ENCODE measurements around the gene TRPC1. TPM values are rescaled to one million over a fixed set of nuclear protein-coding genes. Genes with fewer than 3 reads are reported as not detected.

TRPC1 gene
- total RNA-seq, 4 donors from 2014 or later, result 20.5 to 120 (median 53.9) TPM

DNA sequence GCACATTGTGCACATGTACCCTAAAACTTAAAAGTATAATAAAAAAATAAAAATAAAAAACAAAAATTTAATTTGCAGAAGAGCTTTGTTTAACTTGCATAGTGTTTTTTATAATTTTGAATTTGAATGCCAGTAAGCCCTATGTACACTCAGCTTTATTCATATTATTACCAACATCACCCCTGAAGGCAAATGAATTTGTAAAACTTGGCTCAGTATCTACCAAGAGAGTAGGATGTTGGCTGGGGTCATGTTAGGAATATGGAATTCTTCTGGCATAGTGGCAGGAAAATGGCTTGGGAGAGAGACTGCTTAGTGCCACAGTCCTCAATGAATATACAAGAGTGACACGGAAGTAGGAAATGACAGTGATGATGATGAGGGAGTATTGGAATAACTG, 30.7 kb downstream of the TRPC1 start:
- no peak overlapping the region for H3K4me3 ChIP-seq
- no peaks in the 10 kb centered on the region for H3K4me1 ChIP-seq
- intact Hi-C loops (cut with DNase I; ENCODE audit: low total_unique reads), result no loop called here
- H3K27me3 ChIP-seq, result no peaks in the 10 kb centered on the region
- H3K27ac ChIP-seq, result no peak overlapping the region
- H3K9me3 ChIP-seq, result no peaks in the 10 kb centered on the region
- H3K36me3 ChIP-seq, result no peaks in the 10 kb centered on the region
- no peak for TF ChIP-seq CTCF (IDR thresholded peaks at IDR 0.05)
- no peak for TF ChIP-seq POLR2A (IDR thresholded peaks at IDR 0.05)
- DNase-seq, result no peak

DNA sequence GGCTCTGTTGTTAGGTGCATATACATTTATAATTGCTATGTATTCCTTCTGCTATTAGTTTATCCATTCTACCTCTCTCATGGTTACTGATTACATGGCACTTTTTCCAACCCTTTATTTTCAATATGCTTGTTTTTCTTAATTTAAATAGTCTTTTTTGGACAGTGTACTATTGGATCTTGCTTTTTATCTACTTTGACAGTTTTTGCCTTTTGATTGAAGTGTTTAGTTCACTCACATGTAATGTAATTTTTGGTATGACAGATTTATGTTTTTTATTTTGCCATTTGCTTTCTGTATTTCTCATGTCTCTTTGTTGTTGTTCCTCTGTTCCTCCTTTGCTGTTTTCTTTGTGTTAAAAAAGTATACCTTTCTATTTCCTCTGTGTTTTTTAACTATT, 44.5 kb downstream of the TRPC1 start:
- H3K4me3 ChIP-seq, result no peak overlapping the region
- TF ChIP-seq POLR2A (IDR thresholded peaks at IDR 0.05) (no peak), CTCF (IDR thresholded peaks at IDR 0.05) (no peak)
- H3K4me1 ChIP-seq, result no peaks in the 10 kb centered on the region
- no peak overlapping the region for H3K27ac ChIP-seq
- H3K9me3 ChIP-seq, result peaks cover 0 to 4% of the 10 kb centered on the region in 2 donors
- no peak for DNase-seq
- no peaks in the 10 kb centered on the region for H3K27me3 ChIP-seq
- H3K36me3 ChIP-seq, result no peaks in the 10 kb centered on the region
- intact Hi-C loops (cut with DNase I; ENCODE audit: low total_unique reads), result no loop called here

GRCh38 chr3:142777927-142778326, 54.1 kb downstream of the TRPC1 start:
- Histone ChIP-seq H3K4me3 (no peak overlapping the region), H3K27me3 (no peaks in the 10 kb centered on the region), H3K9me3 (no peaks in the 10 kb centered on the region), H3K27ac (no peak overlapping the region), H3K36me3 (no peaks in the 10 kb centered on the region), H3K4me1 (no peaks in the 10 kb centered on the region)
- no peak for TF ChIP-seq CTCF (IDR thresholded peaks at IDR 0.05)
- TF ChIP-seq POLR2A (IDR thresholded peaks at IDR 0.05), result no peak
- DNase-seq, result no peak
- intact Hi-C loops (cut with DNase I; ENCODE audit: low total_unique reads), result no loop called here

- H3K4me1 ChIP-seq, result no peaks in the 10 kb centered on the region
- H3K27ac ChIP-seq, result no peak overlapping the region
- no peak for DNase-seq
- H3K27me3 ChIP-seq, result no peaks in the 10 kb centered on the region
- H3K4me3 ChIP-seq, result no peak overlapping the region
- H3K36me3 ChIP-seq, result no peaks in the 10 kb centered on the region
- H3K9me3 ChIP-seq, result no peaks in the 10 kb centered on the region
- no peak for TF ChIP-seq CTCF (IDR thresholded peaks at IDR 0.05)
- TF ChIP-seq POLR2A (IDR thresholded peaks at IDR 0.05), result no peak
- intact Hi-C loops (cut with DNase I; ENCODE audit: low total_unique reads), result no loop called here
These were observed 54.7 kb downstream of the TRPC1 start for GRCh38 chr3:142778541-142778940.

DNA sequence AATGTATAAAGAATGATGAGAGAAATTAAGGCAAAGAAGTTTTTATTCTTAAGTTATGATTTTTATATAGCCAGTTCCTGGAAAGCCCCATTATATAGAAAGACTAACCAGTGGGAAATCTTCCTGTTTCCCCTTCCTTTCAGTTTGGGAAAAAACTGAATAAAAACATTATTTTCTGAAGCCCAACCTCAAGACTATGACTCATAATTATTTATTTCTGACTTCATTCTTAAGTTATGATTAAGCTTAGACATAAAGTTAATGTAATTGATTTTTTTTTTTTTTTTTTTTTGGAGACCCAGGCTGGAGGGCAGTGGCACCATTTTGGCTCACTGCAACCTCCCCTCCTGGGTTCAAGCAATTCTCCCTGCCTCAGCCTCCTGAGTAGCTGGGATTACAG, 55.8 kb downstream of the TRPC1 start:
- no peaks in the 10 kb centered on the region for H3K36me3 ChIP-seq
- H3K4me3 ChIP-seq, result no peak overlapping the region
- intact Hi-C loops (cut with DNase I; ENCODE audit: low total_unique reads), result no loop called here
- no peak overlapping the region for H3K27ac ChIP-seq
- H3K4me1 ChIP-seq, result no peaks in the 10 kb centered on the region
- no peaks in the 10 kb centered on the region for H3K9me3 ChIP-seq
- no peak for DNase-seq
- H3K27me3 ChIP-seq, result no peaks in the 10 kb centered on the region
- no peak for TF ChIP-seq CTCF (IDR thresholded peaks at IDR 0.05)
- TF ChIP-seq POLR2A (IDR thresholded peaks at IDR 0.05), result no peak
